ENCODE data around the gene FLRT1.
A peak's percentile ranks its signal among the peaks of the same experiment; 100 is the strongest.

Gene FLRT1

GRCh38 chr11:64006398-64006797 is 29.3 kb upstream of the FLRT1 start:
- DNase-seq: no peak

GRCh38 chr11:64007160-64007628 is 28.5 kb upstream of the FLRT1 start:
- no peak for DNase-seq

- DNase-seq: peak in 1 of 2 donors; percentile 33
Observed at GRCh38 chr11:64007629-64008282, 28.0 kb upstream of the FLRT1 start.

GRCh38 chr11:64008283-64008913 is 27.3 kb upstream of the FLRT1 start:
- DNase-seq: no peak

GRCh38 chr11:64008914-64009633 is 26.7 kb upstream of the FLRT1 start:
- no peak for DNase-seq

- no peak for DNase-seq
Observed at GRCh38 chr11:64009710-64010109, 26.0 kb upstream of the FLRT1 start.

GRCh38 chr11:64010783-64011182 is 24.9 kb upstream of the FLRT1 start:
- no peak for DNase-seq

- DNase-seq: no peak
Observed at GRCh38 chr11:64011371-64011770, 24.4 kb upstream of the FLRT1 start.

- DNase-seq: no peak
Observed at GRCh38 chr11:64013141-64013896, 22.4 kb upstream of the FLRT1 start.

GRCh38 chr11:64014356-64014755 is 21.4 kb upstream of the FLRT1 start:
- DNase-seq: no peak

- DNase-seq: no peak
Observed at GRCh38 chr11:64015510-64015909, 20.2 kb upstream of the FLRT1 start.

GRCh38 chr11:64015935-64016845 is 19.5 kb upstream of the FLRT1 start:
- DNase-seq: no peak

GRCh38 chr11:64017945-64018224 is 17.8 kb upstream of the FLRT1 start:
- no peak for DNase-seq

- DNase-seq: no peak
Observed at GRCh38 chr11:64018310-64018709, 17.4 kb upstream of the FLRT1 start.

- DNase-seq: no peak
Observed at GRCh38 chr11:64019106-64020037, 16.4 kb upstream of the FLRT1 start.

GRCh38 chr11:64020976-64021756 is 14.6 kb upstream of the FLRT1 start:
- DNase-seq: no peak

- DNase-seq: no peak
Observed at GRCh38 chr11:64021757-64022093, 14.0 kb upstream of the FLRT1 start.

- DNase-seq: no peak
Observed at GRCh38 chr11:64022125-64022784, 13.5 kb upstream of the FLRT1 start.

GRCh38 chr11:64023712-64024710 is 11.7 kb upstream of the FLRT1 start:
- no peak for DNase-seq
